HepG2 (cell line): ENCODE data around the gene HYCC1. TPM values are rescaled to one million over a fixed set of nuclear protein-coding genes. Genes with fewer than 3 reads are reported as not detected.

ENCODE experiments used
- FOSL2 ChIP-seq: sonication (generic); formaldehyde crosslinking; IDR thresholded peaks from 2 replicates; pipeline ENCODE4 v1.4.0; 2020; ENCODE audit warnings: missing genetic modification reagents
- FOXM1 ChIP-seq: sonication (generic); formaldehyde crosslinking; IDR thresholded peaks from 2 replicates; pipeline ENCODE4 v1.5.0; 2020; ENCODE audit warnings: missing genetic modification reagents
- KAT8 ChIP-seq: IDR thresholded peaks from 2 replicates; pipeline ENCODE4 v1.6.1; 2016; ENCODE audit warnings: missing genetic modification reagents, missing compliant biosample characterization
- KLF13 ChIP-seq: sonication (generic); formaldehyde crosslinking; IDR thresholded peaks from 2 replicates; pipeline ENCODE4 v1.4.0; 2020; ENCODE audit warnings: mild to moderate bottlenecking, missing genetic modification reagents
- MATR3 ChIP-seq: sonication (generic); formaldehyde crosslinking; IDR thresholded peaks from 2 replicates; pipeline ENCODE4 v1.4.0; 2020; ENCODE audit warnings: missing genetic modification reagents
- NAIF1 ChIP-seq: sonication (generic); formaldehyde crosslinking; IDR thresholded peaks from 2 replicates; pipeline ENCODE4 v1.5.0; 2020; ENCODE audit warnings: mild to moderate bottlenecking, missing genetic modification reagents, borderline replicate concordance
- NCOR1 ChIP-seq: fragments of 200-600 bp; sonication (generic); IDR thresholded peaks from 2 replicates; pipeline ENCODE4 v1.7.0; 2017; ENCODE audit warnings: antibody characterized with exemption, low read length, borderline replicate concordance
- NFATC3 ChIP-seq: sonication (generic); formaldehyde crosslinking; IDR thresholded peaks from 2 replicates; pipeline ENCODE4 v1.5.1; 2020; ENCODE audit warnings: mild to moderate bottlenecking, missing genetic modification reagents
- NFKB2 ChIP-seq: sonication (generic); formaldehyde crosslinking; IDR thresholded peaks from 2 replicates; pipeline ENCODE4 v1.4.0; 2020; ENCODE audit warnings: missing genetic modification reagents, borderline replicate concordance
- PRDM15 ChIP-seq: sonication (generic); formaldehyde crosslinking; IDR thresholded peaks from 2 replicates; pipeline ENCODE4 v1.4.0; 2020; ENCODE audit warnings: missing genetic modification reagents
- PRMT3 ChIP-seq: sonication (generic); formaldehyde crosslinking; IDR thresholded peaks from 2 replicates; pipeline ENCODE4 v1.8.1; 2022; ENCODE audit warnings: low read depth, mild to moderate bottlenecking, moderate library complexity, missing genetic modification reagents, borderline replicate concordance
- TARDBP ChIP-seq: sonication (generic); formaldehyde crosslinking; IDR thresholded peaks from 2 replicates; pipeline ENCODE4 v1.8.0; 2022; ENCODE audit warnings: mild to moderate bottlenecking, missing genetic modification reagents
- THAP7 ChIP-seq: sonication (generic); formaldehyde crosslinking; IDR thresholded peaks from 2 replicates; pipeline ENCODE4 v1.8.1; 2023; ENCODE audit warnings: mild to moderate bottlenecking, missing genetic modification reagents
- ZEB1 ChIP-seq: IDR thresholded peaks from 2 replicates; pipeline ENCODE4 v1.6.1; 2012; ENCODE audit warnings: mild to moderate bottlenecking, low read depth, inconsistent platforms; ENCODE audit not compliant: insufficient replicate concordance
- ZNF296 ChIP-seq: sonication (generic); formaldehyde crosslinking; conservative IDR thresholded peaks from 2 replicates; pipeline ENCODE4 v1.5.0; 2020; ENCODE audit warnings: mild to moderate bottlenecking, missing genetic modification reagents
- ZNF414 ChIP-seq: sonication (generic); formaldehyde crosslinking; IDR thresholded peaks from 2 replicates; pipeline ENCODE4 v1.5.0; 2020; ENCODE audit warnings: missing genetic modification reagents
- ZNF562 ChIP-seq: sonication (generic); formaldehyde crosslinking; IDR thresholded peaks from 2 replicates; pipeline ENCODE4 v1.8.0; 2022; ENCODE audit warnings: missing genetic modification reagents, borderline replicate concordance
- polyA plus RNA-seq, 8 experiments: library from polyadenylated mRNA; depleted of rRNA in 3 of 8; stranded (reverse) in 7 of 8; unstranded in 1 of 8; fragments of >200 nt; fragmentation: Illumina TruSeq in 4 of 8; extraction: Trizol in 4 of 8; gene quantifications; 2 replicates each; pipeline versions ENCODE4 v1.2.1 to v1.2.3, GENCODE V29; 2011 to 2016; ENCODE audit warnings: low read depth in 4 of 8, missing spikeins in 1 of 8, mixed read lengths in 1 of 8; ENCODE audit not compliant: insufficient read depth in 1 of 8
- total RNA-seq, 5 experiments: library from RNA; depleted of rRNA; stranded (reverse); fragments of >200 nt; fragmentation: Illumina TruSeq; extraction: Trizol; gene quantifications; 2 replicates each; pipeline ENCODE4 v1.2.3, GENCODE V29; 2016; ENCODE audit warnings: low read depth in 1 of 5
- TF ChIP-seq, protein P1 (sequence below): sonication (generic); formaldehyde crosslinking; IDR thresholded peaks from 2 replicates; pipeline ENCODE4 v1.4.0; 2020; ENCODE audit warnings: missing genetic modification reagents
- TF ChIP-seq, protein P2 (sequence below), 2 experiments: sonication (generic) in 1 of 2; formaldehyde crosslinking in 1 of 2; IDR thresholded peaks; 2 replicates each; pipeline versions ENCODE4 v1.5.1 to v1.6.1; 2011 to 2020; ENCODE audit warnings: borderline replicate concordance in 1 of 2, low read depth in 1 of 2, low read length in 1 of 2, mild to moderate bottlenecking in 1 of 2, missing genetic modification reagents in 1 of 2, moderate library complexity in 1 of 2

HYCC1 gene
- total and polyA plus RNA-seq, 2 of the 13 experiments (the other 11 are each of a cell fraction or from before 2014, with no cell fraction given), result 9.5 to 41.8 TPM

DNA sequence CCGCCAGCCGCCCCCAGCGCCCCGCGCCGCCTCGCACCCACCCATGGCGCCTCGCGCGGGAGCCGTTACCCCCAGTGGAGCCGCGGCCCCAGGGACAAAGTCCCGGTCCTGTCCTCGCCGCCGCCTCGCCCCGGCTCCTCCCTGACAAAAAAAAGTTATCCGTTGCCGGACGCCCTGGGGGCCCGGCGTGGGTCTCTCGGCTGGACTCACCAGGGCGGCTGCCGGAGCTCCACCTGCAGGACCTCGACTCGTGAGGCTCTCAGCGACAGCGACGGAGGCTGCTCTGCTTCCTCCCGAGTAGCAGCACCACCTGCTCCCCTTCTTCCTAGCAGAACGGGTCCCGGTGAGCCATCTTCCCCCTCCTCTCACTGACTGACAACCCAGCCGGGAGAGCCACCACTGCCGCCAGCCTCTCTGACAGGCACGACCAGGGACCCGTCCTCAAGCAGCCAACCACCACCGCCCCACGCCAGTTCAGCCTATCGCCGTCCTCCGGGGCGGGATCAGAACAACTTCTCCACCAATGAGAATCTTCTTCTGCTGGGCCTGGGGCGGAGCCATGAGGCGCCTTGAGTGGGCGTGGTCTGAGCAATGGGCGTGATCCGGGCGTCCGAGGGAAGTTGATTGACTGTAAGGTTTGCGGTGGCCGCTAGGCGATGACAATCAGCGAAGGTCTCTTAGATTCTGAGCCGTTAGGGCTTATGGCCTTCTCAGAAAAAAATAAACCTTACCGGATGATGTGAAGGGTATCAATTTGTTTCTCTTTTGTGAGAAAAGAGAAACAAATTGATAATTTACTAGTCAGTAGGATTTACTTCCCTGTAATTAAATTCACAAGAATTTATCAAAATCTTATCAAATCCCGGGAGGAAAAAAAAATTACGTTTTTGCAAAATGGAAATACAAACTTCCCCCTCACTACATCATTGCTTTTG, at the start of gene HYCC1 (continued):
- TF ChIP-seq, protein P1, sequence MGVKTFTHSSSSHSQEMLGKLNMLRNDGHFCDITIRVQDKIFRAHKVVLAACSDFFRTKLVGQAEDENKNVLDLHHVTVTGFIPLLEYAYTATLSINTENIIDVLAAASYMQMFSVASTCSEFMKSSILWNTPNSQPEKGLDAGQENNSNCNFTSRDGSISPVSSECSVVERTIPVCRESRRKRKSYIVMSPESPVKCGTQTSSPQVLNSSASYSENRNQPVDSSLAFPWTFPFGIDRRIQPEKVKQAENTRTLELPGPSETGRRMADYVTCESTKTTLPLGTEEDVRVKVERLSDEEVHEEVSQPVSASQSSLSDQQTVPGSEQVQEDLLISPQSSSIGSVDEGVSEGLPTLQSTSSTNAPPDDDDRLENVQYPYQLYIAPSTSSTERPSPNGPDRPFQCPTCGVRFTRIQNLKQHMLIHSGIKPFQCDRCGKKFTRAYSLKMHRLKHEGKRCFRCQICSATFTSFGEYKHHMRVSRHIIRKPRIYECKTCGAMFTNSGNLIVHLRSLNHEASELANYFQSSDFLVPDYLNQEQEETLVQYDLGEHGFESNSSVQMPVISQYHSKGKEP (CRISPR knock-in tag), result no peak
- no peak for TF ChIP-seq PRDM15
- TF ChIP-seq MATR3 (CRISPR knock-in tag), result no peak
- no peak for TF ChIP-seq ZNF562
- no peak for TF ChIP-seq TARDBP (CRISPR knock-in tag)
- TF ChIP-seq FOXM1 (CRISPR knock-in tag), result no peak
- TF ChIP-seq NFKB2 (CRISPR knock-in tag), result peak; percentile 64; the same call in 1 of the 2 replicates
- TF ChIP-seq NCOR1, result no peak
- no peak for TF ChIP-seq ZNF296 (CRISPR knock-in tag)
- TF ChIP-seq ZNF414, result 0 out of 2 replicates have a peak, but pooled peaks have one; percentile 23
- no peak; the same call in 1 of the 2 replicates for TF ChIP-seq PRMT3 (CRISPR knock-in tag)
- TF ChIP-seq NFATC3 (CRISPR knock-in tag), result no peak
- no peak for TF ChIP-seq KLF13 (CRISPR knock-in tag)
- no peak for TF ChIP-seq THAP7
- TF ChIP-seq KAT8 (CRISPR knock-in tag), result peak; percentile 81
- TF ChIP-seq NAIF1, result no peak
- TF ChIP-seq FOSL2 (CRISPR knock-in tag), result no peak
- TF ChIP-seq, protein P2, sequence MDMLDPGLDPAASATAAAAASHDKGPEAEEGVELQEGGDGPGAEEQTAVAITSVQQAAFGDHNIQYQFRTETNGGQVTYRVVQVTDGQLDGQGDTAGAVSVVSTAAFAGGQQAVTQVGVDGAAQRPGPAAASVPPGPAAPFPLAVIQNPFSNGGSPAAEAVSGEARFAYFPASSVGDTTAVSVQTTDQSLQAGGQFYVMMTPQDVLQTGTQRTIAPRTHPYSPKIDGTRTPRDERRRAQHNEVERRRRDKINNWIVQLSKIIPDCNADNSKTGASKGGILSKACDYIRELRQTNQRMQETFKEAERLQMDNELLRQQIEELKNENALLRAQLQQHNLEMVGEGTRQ (IDR thresholded peaks at IDR 0.05; ENCODE audit: low read depth, low read length), result no peak
- TF ChIP-seq, protein P2 (CRISPR knock-in tag; IDR thresholded peaks at IDR 0.05; ENCODE audit: borderline replicate concordance), result no peak
- TF ChIP-seq ZEB1, result no peak
